HG03558 (cell line): Measurements from ENCODE around the gene NOXA1.

Experiments
- ATAC-seq: cut with Tn5 transposase; IDR thresholded peaks from one replicate; pipeline ENCODE4 v1.9.1; 2021; ENCODE audit warnings: moderate number of reproducible peaks; ENCODE audit not compliant: unreplicated experiment; ENCODE audit errors: extremely low read depth

The NOXA1 gene

GRCh38 chr9:137387114-137387890 is 35.9 kb upstream of the NOXA1 start:
- ATAC-seq = no peak

GRCh38 chr9:137387891-137388560 is 35.2 kb upstream of the NOXA1 start:
- no peak for ATAC-seq

GRCh38 chr9:137388589-137389427 is 34.4 kb upstream of the NOXA1 start:
- no peak for ATAC-seq

- no peak for ATAC-seq
Measured at GRCh38 chr9:137389428-137389746, 33.8 kb upstream of the NOXA1 start.

- ATAC-seq = no peak
Measured at GRCh38 chr9:137390553-137391410, 32.4 kb upstream of the NOXA1 start.

GRCh38 chr9:137391411-137391754 is 31.8 kb upstream of the NOXA1 start:
- ATAC-seq = no peak

- ATAC-seq = no peak
Measured at GRCh38 chr9:137392232-137393007, 30.8 kb upstream of the NOXA1 start.

- ATAC-seq = no peak
Measured at GRCh38 chr9:137393176-137394150, 29.7 kb upstream of the NOXA1 start.

GRCh38 chr9:137394866-137395665 is 28.1 kb upstream of the NOXA1 start:
- no peak for ATAC-seq

- no peak for ATAC-seq
Measured at GRCh38 chr9:137395666-137396010, 27.6 kb upstream of the NOXA1 start.

GRCh38 chr9:137396227-137396626 is 27.0 kb upstream of the NOXA1 start:
- ATAC-seq = no peak

GRCh38 chr9:137396634-137397367 is 26.4 kb upstream of the NOXA1 start:
- ATAC-seq = no peak

GRCh38 chr9:137397675-137398423 is 25.3 kb upstream of the NOXA1 start:
- ATAC-seq = no peak

GRCh38 chr9:137398561-137399468 is 24.4 kb upstream of the NOXA1 start:
- ATAC-seq = no peak

GRCh38 chr9:137402746-137403145 is 20.4 kb upstream of the NOXA1 start:
- no peak for ATAC-seq
